NOMO-1 treated with DMSO at 0.1 percent for 48 hours (cell line): Measurements from ENCODE around the gene COQ10B.
"Not testable (repeated sequence)": the region's sequence is repeated elsewhere in the genome, so short reads cannot be mapped to it uniquely, and the experiment has no call there.

Experiments
- DNase-seq: peaks from one replicate; lab custom pipeline; 2025; ENCODE audit not compliant: unreplicated experiment; lab: John Stamatoyannopoulos, UW

Gene COQ10B

DNA sequence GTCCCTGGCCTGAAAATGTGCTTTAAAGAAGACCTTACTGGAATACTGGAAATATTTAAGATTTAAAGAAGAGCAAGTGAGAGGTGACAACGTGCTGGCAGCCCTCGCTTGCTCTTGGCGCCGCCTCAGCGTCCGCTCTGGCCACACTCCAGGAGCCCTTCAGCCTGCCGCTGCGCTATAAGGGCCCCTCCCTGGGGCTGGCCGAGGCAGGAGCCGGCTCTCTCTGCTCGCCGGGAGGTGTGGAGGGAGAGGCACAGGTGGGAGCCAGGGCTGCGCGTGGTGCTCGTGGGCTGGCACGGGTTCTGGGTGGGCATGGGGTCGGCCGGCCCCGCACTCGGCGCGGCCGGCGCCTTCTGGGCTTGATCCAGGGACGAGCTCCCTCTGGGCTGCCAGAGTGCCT is 2.9 kb upstream of the COQ10B start:
- no peak for DNase-seq

DNA sequence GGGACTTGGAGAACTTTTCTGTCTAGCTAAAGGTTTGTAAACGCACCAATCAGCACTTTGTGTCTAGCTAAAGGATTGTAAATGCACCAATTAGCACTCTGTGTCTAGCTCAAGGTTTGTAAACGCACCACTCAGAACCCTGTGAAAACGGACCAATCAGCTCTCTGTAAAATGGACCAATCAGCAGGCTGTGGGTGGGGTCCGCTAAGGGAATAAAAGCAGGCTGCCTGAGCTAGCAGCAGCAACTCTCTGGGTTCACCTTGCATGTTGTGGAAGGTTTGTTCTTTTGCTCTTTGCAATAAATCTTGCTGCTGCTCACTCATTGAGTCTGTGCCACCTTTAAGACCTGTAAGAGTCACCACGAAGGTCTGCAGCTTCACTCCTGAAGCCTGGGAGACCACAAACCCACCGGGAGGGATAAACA is 2.4 kb upstream of the COQ10B start:
- not testable (repeated sequence) for DNase-seq

DNA sequence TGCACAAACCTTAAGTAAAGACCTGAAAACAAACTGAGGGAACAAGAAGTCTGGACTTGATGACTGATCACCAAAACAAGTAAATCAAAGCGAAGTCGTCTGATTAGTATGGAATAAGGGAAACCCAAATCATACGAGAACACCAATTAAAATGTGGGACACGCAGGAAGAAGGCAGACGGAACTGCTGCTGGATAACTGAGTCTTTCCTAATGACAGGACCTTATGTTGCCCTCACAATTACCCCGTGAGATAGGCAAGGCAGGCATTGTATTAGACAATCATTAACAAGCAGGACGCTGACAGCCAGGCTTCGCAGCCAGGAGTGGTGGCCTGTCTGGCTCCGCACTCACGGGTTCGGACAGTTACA is 614 bp upstream of the COQ10B start:
- DNase-seq, result no peak

- DNase-seq, result no peak
Observed at GRCh38 chr2:197453914-197454398, 604 bp downstream of the COQ10B start.

DNA sequence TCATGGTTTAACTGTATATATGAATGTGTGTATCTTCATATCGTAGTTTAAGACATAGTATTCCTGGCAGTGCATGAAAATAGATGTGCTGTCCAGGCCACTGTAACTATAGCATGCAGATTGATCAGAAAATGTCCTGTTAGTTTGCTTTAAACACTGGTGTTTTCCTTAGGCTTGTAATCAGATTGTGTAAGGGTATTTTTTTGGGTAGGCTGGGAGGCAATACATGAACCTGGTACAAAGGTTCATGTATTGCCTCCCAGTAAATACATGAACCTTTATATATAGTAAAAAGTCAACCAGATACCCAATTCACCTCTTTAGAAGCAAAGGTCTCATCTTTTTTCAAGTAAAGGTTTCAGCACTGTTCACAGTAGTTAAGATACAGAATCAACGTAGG is 1.6 kb downstream of the COQ10B start:
- DNase-seq, result no peak

- DNase-seq, result no peak
Observed at GRCh38 chr2:197455428-197455827, 2.1 kb downstream of the COQ10B start.

DNA sequence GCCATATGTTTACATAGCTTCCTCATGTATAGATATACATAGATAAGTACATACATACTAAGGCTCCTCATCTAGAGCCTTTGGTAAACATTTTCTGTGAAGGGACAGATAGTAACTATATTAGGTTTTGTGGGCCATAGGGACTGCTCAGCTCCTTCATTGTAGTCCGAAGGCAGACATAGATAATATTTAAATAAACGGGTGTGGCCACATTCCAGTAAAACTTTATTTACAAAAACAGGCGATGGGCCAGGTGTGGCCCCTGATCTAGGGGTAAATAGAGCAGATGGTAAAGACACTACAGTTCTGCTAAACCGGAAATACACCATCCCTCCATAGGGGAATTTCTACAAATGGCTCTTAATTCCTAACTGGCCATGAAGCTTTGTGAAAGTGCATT is 7.3 kb downstream of the COQ10B start:
- no peak for DNase-seq

DNA sequence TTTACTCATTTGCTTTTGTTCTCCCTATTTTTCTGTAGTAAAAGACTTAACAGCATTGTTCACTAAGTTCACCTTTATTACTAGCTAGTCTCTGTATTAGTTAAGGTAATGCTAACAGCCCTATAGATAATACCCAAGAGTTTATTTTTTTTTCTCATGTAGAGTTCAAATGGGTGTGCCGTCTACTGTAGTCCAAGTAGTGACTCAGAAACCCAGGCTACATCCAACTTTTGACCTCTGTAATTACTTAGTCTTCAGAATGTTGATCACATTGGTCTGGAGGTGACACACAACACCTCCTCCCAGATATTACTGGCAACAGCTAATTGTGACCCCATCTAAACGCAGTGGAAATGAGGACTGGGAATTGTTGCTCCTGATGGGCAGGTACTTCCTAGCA is 7.7 kb downstream of the COQ10B start:
- no peak for DNase-seq

DNA sequence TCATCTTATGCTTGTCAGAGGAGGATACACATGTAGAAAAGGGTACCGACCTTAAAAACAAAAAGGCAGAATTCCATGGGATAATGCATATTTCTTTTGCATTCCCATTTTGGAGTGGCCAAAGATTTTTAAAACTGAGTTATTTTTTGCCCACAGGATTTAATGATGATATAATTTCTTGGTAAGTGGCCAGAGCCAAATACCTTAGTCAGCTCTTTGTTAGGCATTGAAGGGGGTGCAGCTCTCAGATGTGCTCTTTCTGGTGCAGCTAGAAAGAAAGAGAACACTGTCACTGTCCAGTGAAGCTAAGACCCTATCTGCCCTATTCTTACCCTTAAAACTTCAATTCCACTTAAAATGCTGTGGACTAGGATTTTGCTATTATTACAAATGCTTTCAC is 10.8 kb downstream of the COQ10B start:
- no peak for DNase-seq

DNA sequence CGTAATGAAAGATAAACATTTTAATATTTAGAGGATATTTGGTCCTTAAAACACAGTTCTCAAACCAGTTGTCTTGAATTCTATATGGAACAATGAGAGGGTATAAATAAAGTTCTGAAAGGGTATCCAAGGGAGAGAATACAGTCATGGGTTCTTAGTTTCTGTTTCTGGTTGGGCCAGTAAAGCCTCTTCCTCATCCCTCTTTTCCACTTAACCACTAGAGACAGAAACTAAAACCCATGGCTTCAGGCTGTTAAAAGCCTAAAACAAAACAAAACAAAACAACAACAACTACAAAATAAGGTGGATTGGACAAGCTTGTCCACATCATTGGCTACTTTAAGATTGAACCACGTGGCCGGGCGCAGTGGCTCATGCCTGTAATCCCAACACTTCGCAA is 18.8 kb downstream of the COQ10B start:
- DNase-seq, result no peak

DNA sequence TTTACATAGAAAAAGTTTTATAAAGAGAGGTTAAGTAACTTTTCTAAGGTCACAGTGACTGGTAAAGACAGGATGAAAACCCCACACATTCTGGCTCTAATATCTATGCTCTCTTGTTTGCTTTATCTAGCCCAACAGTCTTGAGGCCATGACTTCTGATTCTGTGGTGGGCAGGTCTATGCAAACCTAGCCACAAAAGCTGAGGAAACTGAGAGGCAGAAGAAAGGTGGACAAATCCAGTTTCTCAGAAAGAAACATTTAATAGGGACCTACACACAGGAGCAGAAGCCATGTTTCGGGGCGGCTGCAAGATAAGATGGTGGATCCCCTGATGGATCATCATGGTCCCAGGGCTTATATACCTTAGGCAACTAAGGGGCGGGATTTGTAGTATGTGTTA is 24.4 kb downstream of the COQ10B start:
- no peak for DNase-seq

DNA sequence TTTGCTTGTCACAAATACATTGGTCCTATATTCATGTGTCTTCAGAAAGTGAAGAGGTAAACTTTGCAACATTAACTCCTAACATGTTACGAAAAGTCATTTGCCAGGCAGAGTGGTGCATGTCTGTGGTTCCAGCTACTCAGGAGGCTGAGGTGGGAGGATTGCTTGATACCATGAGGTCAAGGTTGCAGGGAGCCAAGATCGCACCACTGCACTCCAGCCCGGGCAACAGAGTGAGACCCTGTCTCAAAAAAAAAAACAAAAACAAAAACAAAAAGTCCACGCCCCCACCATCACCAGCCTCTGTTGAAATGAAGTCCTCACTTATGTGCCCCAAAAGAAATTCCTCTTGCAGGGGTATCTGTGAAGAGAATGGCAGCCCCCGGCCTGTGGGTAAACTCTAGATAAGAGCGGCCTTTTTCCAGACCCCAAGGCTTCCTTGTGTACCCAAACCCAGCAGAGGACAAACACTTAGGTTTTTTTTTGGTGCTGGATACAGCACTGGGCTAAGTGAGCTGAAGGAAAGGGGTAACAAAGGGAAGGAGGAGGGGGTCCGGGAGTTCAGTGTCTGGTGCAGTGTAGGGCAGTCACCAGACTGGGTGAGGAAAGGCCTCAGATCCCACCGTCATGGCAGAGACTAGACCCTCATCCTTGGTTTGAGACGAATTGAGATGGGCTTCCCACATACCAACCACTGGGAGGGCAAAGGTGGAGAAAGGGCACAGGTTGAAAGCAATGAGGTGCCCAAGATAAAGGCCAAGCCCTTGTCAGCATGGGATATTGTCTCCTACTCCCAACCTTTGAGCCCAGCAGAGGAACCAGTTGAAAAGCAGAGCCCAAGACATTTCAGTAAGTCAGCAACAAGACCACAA is 27.0 kb downstream of the COQ10B start:
- no peak for DNase-seq

DNA sequence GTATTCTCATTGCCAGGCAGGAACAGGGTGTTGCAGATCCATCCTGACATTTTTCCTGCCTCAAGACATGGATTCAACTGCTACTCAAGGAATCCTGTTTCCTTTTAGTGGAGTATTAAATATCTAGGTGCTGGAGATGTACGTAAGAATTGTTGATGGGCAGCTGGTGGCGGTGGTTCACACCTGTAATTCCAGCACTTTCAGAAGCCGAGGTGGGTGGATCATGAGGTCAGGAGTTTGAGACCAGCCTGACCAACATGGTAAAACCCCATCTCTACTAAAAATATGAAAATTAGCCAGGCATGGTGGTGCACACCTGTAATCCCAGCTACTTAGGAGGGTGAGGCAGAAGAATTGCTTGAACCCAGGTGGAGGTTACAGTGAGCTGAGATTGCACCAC is 30.9 kb downstream of the COQ10B start:
- DNase-seq, result not testable (repeated sequence)

DNA sequence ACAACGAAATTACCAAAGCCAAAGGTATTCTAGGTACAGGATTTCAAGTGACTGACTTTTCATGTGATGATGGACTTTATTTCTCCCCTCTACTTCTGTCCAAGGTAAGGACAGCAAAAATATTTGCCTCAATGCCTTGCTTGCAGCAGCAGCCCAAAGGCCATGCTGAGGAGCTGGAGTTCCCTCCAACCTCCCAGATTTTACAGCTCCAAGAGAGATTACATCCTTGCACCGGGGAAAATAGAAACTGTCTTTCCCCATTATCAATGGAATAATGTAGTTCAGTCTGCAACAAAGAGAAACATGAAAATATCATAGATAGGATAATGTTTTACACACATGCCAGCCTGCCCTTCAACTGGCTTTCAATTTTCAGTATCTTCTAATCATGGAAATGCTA is 32.8 kb downstream of the COQ10B start:
- no peak for DNase-seq

- DNase-seq, result no peak
Observed at GRCh38 chr2:197487385-197487784, 34.0 kb downstream of the COQ10B start.

DNA sequence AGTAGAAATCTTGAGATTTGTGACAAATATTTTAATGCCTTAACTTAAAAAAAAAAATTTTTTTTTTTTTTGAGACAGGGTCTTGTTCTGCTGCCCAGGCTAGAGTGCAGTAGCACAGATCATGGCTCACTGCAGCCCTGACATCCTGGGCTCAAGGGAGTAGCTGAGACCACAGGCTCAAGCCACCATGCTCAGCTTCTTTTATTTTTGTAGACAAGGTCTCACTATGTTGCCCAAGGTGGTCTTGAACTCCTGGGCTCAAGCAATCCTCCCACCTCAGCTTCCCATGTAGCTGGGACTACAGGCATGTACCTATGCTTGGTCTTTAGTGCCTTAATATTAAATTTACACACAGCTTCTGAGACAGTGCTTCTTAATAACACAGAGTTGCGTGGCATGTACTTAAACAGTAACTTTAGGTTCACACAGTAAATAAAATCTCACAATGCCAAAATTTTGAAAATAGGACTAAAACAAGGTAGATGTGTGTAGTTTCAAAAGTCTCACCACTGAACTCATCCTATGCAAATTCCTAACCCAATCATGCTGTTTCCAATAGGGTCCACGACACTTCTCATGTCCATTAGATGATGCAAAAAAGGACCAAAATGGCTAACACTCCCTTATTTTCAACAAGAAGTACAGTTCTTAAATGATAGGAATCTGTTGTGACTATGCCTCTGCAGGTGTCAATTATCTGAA is 42.2 kb downstream of the COQ10B start:
- DNase-seq, result no peak

DNA sequence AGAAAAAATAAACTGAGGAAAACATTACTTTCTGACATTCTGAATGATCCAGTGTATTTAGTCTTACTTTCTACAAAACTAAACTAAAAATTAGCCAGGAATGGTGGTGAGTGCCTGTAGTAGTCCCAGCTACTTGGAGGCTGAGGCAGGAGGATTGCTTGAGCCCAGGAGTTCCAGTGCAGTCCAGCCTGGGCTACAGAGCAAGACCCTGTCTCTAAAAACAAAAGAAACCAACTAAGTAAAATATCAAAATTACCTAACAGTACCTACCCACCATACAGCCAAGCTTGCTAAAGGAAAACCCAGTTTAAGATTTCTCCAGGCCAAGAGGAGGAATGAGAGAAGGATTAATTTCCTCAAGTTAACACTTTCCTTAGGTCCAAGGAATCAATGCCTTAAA is 43.3 kb downstream of the COQ10B start:
- no peak for DNase-seq

DNA sequence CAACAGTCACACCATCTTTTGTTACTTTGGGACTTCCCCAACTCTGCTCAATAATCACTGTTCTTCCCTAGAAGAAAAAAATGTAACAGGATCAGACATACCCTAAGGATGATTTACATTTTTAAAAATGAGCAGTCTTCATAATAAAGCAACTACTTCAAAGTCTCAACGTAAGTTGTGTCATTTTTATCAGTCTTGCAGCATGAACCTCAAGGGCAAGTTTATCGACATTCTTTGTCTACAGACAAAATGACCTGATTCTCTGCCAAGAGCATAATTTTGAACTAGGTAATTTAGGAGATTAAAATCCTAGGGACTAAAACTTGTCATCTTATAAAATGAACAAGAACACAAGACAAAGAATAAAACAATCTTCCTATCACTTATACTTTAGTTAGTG is 44.0 kb downstream of the COQ10B start:
- DNase-seq, result no peak

DNA sequence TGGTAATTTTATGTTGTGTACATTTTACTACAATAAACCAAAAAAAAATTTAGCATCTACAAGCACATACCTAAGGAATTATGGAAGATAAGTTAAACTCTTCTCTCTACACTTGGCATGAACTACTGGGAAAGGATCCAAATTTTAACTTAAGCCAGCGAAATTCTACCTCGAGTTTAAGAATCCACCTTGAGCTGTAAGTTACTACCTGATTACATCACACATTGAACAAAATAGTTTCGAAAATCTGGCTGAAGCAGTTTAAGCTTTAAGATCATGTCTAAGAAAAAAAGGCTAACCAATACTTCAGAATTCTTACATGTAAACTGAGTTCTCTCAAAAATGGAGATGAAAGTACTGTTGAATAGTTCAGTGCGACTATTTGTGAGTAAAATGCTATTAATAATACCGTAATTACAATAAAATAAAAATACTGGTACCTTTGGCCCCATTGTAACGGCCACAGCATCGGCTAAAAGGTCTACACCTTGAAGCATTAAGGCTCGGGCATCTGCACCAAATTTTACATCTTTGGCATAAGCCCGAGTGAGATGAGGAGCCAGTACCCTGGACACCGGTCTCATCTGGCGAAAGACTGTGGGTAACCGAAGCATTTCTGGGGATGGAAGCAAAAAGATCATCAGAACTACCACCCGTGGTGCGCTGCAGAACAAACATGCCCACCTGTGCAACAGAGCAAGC is 45.0 kb downstream of the COQ10B start:
- no peak for DNase-seq

DNA sequence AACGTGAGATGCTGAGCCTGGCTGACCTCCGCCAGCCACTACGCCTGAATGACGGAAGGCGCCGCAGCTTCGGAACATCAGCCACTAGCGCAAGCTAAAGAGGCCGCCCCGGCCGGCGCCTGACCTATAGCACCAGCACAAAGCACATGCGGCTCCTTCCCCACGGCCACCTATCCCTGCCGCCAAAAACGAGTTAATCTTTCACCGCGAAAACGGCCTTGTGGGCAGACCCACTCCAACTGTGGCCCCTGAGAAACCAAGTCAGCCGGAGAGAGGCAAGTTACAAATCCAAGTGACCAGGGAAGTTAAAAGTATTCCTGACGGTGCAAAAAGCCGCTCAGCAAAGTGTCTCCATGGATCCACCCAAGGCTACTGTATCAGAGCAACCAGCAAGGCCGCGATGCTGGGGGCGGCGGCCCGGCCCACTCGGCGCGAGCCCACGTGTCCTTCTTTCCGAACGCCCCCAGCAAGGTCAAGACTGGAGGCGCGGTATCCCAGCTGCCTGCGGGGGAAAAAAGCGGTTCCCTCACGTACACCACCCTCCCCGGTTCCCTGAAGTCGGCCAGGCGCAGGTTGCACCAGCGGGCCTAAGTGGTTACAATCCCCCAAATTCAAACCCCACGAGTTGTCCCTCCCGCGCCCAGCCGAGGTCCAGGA is 45.7 kb downstream of the COQ10B start:
- peak; percentile 47 for DNase-seq
